AG04450 (cell line): Measurements from ENCODE around the gene TCTN3. TPM values are rescaled to one million over a fixed set of nuclear protein-coding genes. Genes with fewer than 3 reads are reported as not detected.
"Not testable (repeated sequence)": the region's sequence is repeated elsewhere in the genome, so short reads cannot be mapped to it uniquely, and the experiment has no call there.

Source experiments
- CTCF ChIA-PET: fragments of 300-600, 350-600 bp; formaldehyde crosslinking; extraction: SDS; loops from one replicate; lab custom pipeline; 2022; ENCODE audit warnings: antibody characterized with exemption, inconsistent platforms; lab: Charles Lee
- POLR2A ChIA-PET: fragments of 350-600 bp; formaldehyde crosslinking; extraction: SDS; loops from one replicate; lab custom pipeline; 2021; ENCODE audit warnings: antibody characterized with exemption, inconsistent platforms; lab: Yijun Ruan, JAX
- DNase-seq: peaks from one replicate; pipeline ENCODE4 v3.0.0-alpha.2; 2011; ENCODE audit warnings: low read depth, low spot score
- H3K27ac ChIP-seq: one replicate; pipeline ENCODE4 v1.5.1; 2012; ENCODE audit warnings: low read depth, low read length, control low read depth
- H3K27me3 ChIP-seq: one replicate; pipeline ENCODE4 v1.6.0; 2012; ENCODE audit warnings: low read length; ENCODE audit not compliant: control insufficient read depth, insufficient read depth
- H3K4me3 ChIP-seq: 2 replicates; pipeline ENCODE4 v1.5.1; 2011; ENCODE audit warnings: mild to moderate bottlenecking, low read depth, low read length, control low read depth
- H3K9me3 ChIP-seq: 2 replicates; pipeline ENCODE4 v1.5.1; 2012; ENCODE audit warnings: low read length; ENCODE audit not compliant: control insufficient read depth, insufficient read depth
- polyA plus RNA-seq: library from polyadenylated mRNA; depleted of rRNA; stranded (reverse); fragments of >200 nt; gene quantifications from 2 replicates; pipeline ENCODE4 v1.2.3, GENCODE V29; 2011
- TF ChIP-seq, protein P1 (sequence below): IDR thresholded peaks from 2 replicates; pipeline ENCODE4 v1.5.1; 2011; ENCODE audit warnings: low read depth, low read length, control low read depth, inconsistent platforms

Gene TCTN3
- polyA plus RNA-seq, 1 experiment = 55.3 TPM

DNA sequence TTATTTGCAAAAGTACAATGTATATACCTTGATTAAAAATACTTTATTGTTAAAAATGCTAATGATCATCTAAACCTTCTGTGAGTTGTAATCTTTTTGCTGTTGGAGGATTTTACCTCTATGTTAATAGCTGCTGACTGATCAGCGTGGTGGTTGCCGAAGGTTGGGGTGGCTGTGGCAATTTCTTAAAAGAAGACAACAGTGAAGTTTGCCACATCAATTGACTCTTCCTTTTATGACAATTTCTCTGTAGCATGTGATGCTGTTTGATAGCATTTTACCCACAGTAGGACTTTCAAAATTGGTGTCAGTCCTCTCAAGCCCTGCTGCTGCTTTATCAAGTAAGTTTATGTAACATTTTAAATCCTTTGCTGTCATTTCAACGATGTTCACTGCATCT is 45.3 kb upstream of the TCTN3 start:
- ChIA-PET POLR2A (no interaction called here), CTCF (interaction anchor here (1.2 kb wide), 2 partner anchors 44 to 102 kb away, joined by 3 read pairs; no protein-coding TSS in a partner anchor)
- Histone ChIP-seq H3K27ac (no peak overlapping the region), H3K4me3 (no peak overlapping the region), H3K27me3 (no peaks in the 10 kb centered on the region), H3K9me3 (no peaks in the 10 kb centered on the region)
- DNase-seq = no peak
- TF ChIP-seq, protein P1, sequence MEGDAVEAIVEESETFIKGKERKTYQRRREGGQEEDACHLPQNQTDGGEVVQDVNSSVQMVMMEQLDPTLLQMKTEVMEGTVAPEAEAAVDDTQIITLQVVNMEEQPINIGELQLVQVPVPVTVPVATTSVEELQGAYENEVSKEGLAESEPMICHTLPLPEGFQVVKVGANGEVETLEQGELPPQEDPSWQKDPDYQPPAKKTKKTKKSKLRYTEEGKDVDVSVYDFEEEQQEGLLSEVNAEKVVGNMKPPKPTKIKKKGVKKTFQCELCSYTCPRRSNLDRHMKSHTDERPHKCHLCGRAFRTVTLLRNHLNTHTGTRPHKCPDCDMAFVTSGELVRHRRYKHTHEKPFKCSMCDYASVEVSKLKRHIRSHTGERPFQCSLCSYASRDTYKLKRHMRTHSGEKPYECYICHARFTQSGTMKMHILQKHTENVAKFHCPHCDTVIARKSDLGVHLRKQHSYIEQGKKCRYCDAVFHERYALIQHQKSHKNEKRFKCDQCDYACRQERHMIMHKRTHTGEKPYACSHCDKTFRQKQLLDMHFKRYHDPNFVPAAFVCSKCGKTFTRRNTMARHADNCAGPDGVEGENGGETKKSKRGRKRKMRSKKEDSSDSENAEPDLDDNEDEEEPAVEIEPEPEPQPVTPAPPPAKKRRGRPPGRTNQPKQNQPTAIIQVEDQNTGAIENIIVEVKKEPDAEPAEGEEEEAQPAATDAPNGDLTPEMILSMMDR = no peak

DNA sequence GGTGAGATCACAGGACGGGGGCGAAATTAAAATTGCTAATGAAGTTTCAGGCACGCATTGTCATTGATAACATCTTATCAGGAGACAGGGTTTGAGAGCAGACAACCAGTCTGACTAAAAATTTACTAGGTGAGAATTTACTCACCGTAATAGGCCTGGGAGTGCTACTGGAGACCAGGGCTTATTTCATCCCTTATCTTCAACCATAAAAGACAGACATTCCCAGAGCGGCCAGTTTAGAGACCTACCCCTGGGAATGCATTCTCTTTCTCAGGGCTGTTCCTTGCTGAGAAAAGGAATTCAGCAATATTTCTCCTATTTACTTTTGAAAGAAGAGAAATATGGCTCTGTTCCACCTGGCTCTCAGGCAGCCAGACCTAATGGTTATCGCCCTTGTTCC is 39.2 kb upstream of the TCTN3 start:
- H3K9me3 ChIP-seq, H3K4me3 ChIP-seq, POLR2A ChIA-PET, DNase-seq, H3K27me3 ChIP-seq, H3K27ac ChIP-seq: not testable (repeated sequence)
- CTCF ChIA-PET = interaction anchor here (3.1 kb wide), 1 partner anchor 39 kb away, joined by 10 read pairs; the partner anchor contains the start of gene TCTN3

DNA sequence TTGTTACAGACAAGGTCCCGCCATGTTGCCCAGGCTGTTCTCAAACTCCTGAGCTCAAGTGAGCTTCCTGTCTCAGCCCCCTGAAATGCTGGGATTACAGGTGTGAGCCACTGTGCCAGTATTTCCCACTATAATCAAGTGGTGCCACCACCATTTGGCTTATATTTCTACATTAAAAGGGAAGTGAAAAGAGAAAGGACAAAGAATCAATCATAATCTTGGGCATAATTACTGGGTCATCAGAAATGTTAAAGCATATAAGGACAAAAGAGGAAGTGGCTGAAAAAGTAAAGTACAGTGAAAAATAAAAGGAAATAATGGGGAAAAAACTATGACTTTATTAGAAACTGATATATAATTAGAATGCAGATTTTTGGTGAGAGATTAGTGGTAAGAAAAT is 36.5 kb upstream of the TCTN3 start:
- Histone ChIP-seq H3K27me3 (no peaks in the 10 kb centered on the region), H3K9me3 (no peaks in the 10 kb centered on the region)

DNA sequence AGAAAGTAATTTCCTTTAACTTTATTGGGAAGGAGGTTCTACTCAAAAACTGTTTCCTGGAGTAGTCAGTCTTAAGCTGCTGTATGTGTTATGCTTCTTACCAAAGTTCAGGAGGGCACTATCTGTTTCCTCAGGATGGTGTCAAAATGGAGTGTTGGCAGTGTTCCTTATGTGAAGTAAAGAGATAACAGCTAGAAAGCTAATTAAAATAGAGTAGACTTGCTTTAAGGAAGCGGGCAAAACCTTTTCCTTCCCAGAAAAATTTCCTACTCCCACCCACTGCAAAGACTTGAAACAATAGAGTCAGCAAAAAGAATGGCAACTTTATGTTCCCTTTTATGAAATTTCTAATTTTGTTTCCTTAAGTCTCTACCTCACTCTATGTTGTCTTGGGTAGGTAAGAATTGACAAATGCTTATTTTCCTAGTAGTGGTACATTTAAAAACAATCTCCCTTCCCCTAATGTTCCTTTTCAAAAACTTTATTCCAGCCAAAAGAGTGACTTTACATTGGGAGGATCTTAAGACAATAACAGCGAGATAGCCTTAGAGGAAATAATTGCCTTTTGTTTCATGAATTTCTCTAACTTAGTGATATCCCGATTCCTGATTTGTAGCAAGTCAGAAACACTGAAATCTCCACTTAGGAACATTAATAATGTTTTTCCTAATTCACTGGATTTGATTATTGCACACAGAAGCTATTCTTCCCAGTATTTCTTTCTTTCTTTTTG is 35.8 kb upstream of the TCTN3 start:
- ChIA-PET POLR2A (no interaction called here), CTCF (interaction anchor here (1.3 to 5.1 kb wide), 2 partner anchors 35 to 113 kb away, joined by 3 to 41 read pairs; partner anchors contain the start of gene TCTN3)
- H3K4me3 ChIP-seq = no peak overlapping the region
- no peaks in the 10 kb centered on the region for H3K9me3 ChIP-seq
- TF ChIP-seq, protein P1 = no peak
- no peak overlapping the region for H3K27ac ChIP-seq
- no peaks in the 10 kb centered on the region for H3K27me3 ChIP-seq
- DNase-seq = no peak

More for the DNA sequence above, 36.5 kb upstream of the TCTN3 start:
- ChIA-PET CTCF (interaction anchor here (1.3 to 3.1 kb wide), 2 partner anchors 37 to 112 kb away, joined by 3 to 10 read pairs; partner anchors contain the start of gene TCTN3), POLR2A (no interaction called here)
- Histone ChIP-seq H3K27ac (no peak overlapping the region), H3K4me3 (no peak overlapping the region)
- TF ChIP-seq, protein P1 = no peak
- DNase-seq = no peak

DNA sequence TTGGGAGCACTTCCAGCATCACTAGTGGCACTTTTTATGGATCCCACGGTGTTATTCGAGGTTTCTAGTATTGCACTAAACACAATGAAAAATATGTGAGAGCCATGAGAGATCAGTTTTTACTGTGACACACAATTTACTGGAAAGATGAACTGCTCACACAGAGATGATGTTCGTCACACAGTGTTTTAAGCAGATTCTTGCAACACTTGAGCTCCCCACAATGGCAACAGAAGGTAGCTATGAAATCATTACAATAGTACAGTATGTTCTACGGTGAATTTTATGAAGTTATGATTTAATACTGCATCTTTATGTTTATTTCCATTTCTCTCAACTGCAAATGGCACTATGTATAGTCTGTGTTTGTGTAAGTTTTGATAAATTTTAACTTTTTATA is 34.8 kb upstream of the TCTN3 start:
- TF ChIP-seq, protein P1 = no peak
- no peak overlapping the region for H3K4me3 ChIP-seq
- H3K27ac ChIP-seq = no peak overlapping the region
- CTCF ChIA-PET = interaction anchor here (1.4 to 5.1 kb wide), 2 partner anchors 34 to 113 kb away, joined by 4 to 41 read pairs; partner anchors contain the start of gene TCTN3
- H3K27me3 ChIP-seq = no peaks in the 10 kb centered on the region
- POLR2A ChIA-PET = no interaction called here
- DNase-seq = no peak
- no peaks in the 10 kb centered on the region for H3K9me3 ChIP-seq

DNA sequence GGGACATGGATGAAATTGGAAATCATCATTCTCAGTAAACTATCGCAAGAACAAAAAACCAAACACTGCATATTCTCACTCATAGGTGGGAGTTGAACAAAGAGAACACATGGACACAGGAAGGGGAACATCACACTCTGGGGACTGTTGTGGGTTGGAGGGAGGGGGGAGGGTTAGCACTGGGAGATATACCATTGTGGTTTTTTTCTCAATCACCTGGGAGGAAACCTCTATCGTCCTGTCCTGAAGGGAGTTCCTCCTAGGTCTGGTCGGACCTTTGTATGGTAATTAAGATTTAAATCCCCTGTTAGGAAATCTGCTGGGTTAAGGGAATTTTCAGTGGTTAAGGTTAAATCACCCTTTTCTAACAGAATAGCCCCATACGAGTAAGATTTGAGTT is 28.8 kb upstream of the TCTN3 start:
- DNase-seq, POLR2A ChIA-PET, H3K4me3 ChIP-seq, H3K9me3 ChIP-seq, H3K27ac ChIP-seq, H3K27me3 ChIP-seq: not testable (repeated sequence)
- CTCF ChIA-PET = interaction anchor here (1.0 kb wide), 1 partner anchor 28 kb away, joined by 4 read pairs; no protein-coding TSS in a partner anchor

DNA sequence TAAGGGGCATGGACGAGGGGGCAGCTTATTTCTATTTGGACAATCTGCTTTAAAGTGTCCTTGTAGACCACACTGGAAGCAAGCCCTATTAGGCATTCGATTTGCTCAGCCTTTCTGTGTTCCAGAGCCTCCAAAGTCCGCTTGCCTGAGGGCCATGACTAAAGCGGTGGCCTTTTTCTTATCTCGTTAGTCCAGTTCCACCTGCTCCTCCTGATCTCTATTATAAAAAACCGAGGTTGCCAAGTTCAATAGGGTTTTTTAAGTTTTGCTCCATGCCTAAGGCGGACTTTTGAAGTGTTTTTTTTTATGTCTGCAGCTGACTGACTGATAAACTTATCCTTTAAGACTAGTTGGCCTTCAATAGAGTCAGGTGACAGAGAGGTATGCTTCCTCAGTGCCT is 27.0 kb upstream of the TCTN3 start:
- H3K9me3 ChIP-seq, DNase-seq, POLR2A ChIA-PET, H3K27ac ChIP-seq, H3K27me3 ChIP-seq, H3K4me3 ChIP-seq: not testable (repeated sequence)
- CTCF ChIA-PET = interaction anchor here (0.7 kb wide), 1 partner anchor 27 kb away, joined by 3 read pairs; the partner anchor contains the start of gene TCTN3
